ENCODE data around the gene SOX9. TPM values are rescaled to one million over a fixed set of nuclear protein-coding genes. Genes with fewer than 3 reads are reported as not detected.

SOX9 gene
- total and polyA plus RNA-seq, 9 of the 15 experiments (the other 6 are each of a cell fraction or from before 2014, with no cell fraction given) = 0.04 TPM; not detected in 8

- H3K79me2 ChIP-seq (ENCODE audit: control insufficient read depth, insufficient read depth, low read length) = no peaks in the 10 kb centered on the region
- ChIA-PET POLR2A (no interaction called here), CTCF (ENCODE audit: low intra/inter-chr PET ratio) (no interaction called here)
- H3K27me3 ChIP-seq (ENCODE audit: control insufficient read depth in 2 of 2, insufficient read depth in 2 of 2, low read length in 2 of 2) = no peaks in the 10 kb centered on the region
- no peaks in the 10 kb centered on the region for H3K9me1 ChIP-seq (ENCODE audit: control insufficient read depth, insufficient read depth, low read length)
- H3K36me3 ChIP-seq (ENCODE audit: control insufficient read depth, insufficient read depth, low read length) = no peaks in the 10 kb centered on the region
- no peaks in the 10 kb centered on the region for H3K9me3 ChIP-seq (replicated peaks; ENCODE audit: control insufficient read depth, insufficient read depth, low read depth, low read length)
- H4K20me1 ChIP-seq (replicated peaks; ENCODE audit: control insufficient read depth, insufficient read depth, low read length) = no peaks in the 10 kb centered on the region
- no peak for DNase-seq (ENCODE audit: extremely low read depth in 1 of 4, low spot score in 3 of 4)
- H2AFZ ChIP-seq (ENCODE audit: low read depth, low read length) = no peak overlapping the region
- no peaks in the 10 kb centered on the region for H3K4me1 ChIP-seq (replicated peaks in 1 of 2; ENCODE audit: control insufficient read depth in 2 of 2, insufficient read depth in 2 of 2, low read length in 2 of 2)
- WGBS (ENCODE audit: insufficient coverage, low coverage, missing lambda C conversion rate) = 4% methylated on average over 3 of the region's 3 CpGs
- H3K4me2 ChIP-seq (ENCODE audit: insufficient read depth, low read length) = no peak overlapping the region
- intact Hi-C loops (cut with micrococcal nuclease) = no loop called here
- no peak for ATAC-seq
- H3K27ac ChIP-seq (ENCODE audit: extremely low read depth, low read depth, low read length) = no peak overlapping the region
- TF ChIP-seq PTRF (tag; IDR thresholded peaks at IDR 0.05) = no peak
- in situ Hi-C loops (cut with MboI) = no loop called here
- H3K4me3 ChIP-seq = no peak overlapping the region
- H3K9ac ChIP-seq (ENCODE audit: insufficient read depth in 1 of 2, low read depth in 2 of 2, low read length in 2 of 2) = no peak overlapping the region
- no peak for FAIRE-seq
- BruUV-seq (replicated peaks) = no TSS peak
These were observed 27.1 kb upstream of the SOX9 start for GRCh38 chr17:72093707-72094106.

- Histone ChIP-seq H4K20me1 (replicated peaks; ENCODE audit: control insufficient read depth, insufficient read depth, low read length) (no peaks in the 10 kb centered on the region), H3K4me3 (no peak overlapping the region), H3K9me1 (ENCODE audit: control insufficient read depth, insufficient read depth, low read length) (no peaks in the 10 kb centered on the region), H3K27me3 (ENCODE audit: control insufficient read depth in 2 of 2, insufficient read depth in 2 of 2, low read length in 2 of 2) (no peaks in the 10 kb centered on the region), H2AFZ (ENCODE audit: low read depth, low read length) (no peak overlapping the region), H3K27ac (ENCODE audit: extremely low read depth, low read depth, low read length) (no peak overlapping the region), H3K36me3 (ENCODE audit: control insufficient read depth, insufficient read depth, low read length) (no peaks in the 10 kb centered on the region), H3K79me2 (ENCODE audit: control insufficient read depth, insufficient read depth, low read length) (no peaks in the 10 kb centered on the region), H3K4me1 (replicated peaks in 1 of 2; ENCODE audit: control insufficient read depth in 2 of 2, insufficient read depth in 2 of 2, low read length in 2 of 2) (no peaks in the 10 kb centered on the region), H3K9me3 (replicated peaks; ENCODE audit: control insufficient read depth, insufficient read depth, low read depth, low read length) (no peaks in the 10 kb centered on the region), H3K4me2 (ENCODE audit: insufficient read depth, low read length) (no peak overlapping the region), H3K9ac (ENCODE audit: insufficient read depth in 1 of 2, low read depth in 2 of 2, low read length in 2 of 2) (no peak overlapping the region)
- POLR2A ChIA-PET = no interaction called here
- intact Hi-C loops (cut with micrococcal nuclease) (no loop called here), in situ Hi-C loops (cut with MboI) (no loop called here)
- DNase-seq (ENCODE audit: extremely low read depth in 1 of 4, low spot score in 3 of 4) (no peak), ATAC-seq (no peak), FAIRE-seq (no peak)
- BruUV-seq (replicated peaks) = no TSS peak
- CTCF ChIA-PET (ENCODE audit: low intra/inter-chr PET ratio) = no interaction called here
- WGBS (ENCODE audit: insufficient coverage, low coverage, missing lambda C conversion rate) = 3% methylated on average over 4 of the region's 4 CpGs
- no peak for TF ChIP-seq ERF (CRISPR knock-in tag; IDR thresholded peaks at IDR 0.05)
- TF ChIP-seq STAG1 (CRISPR knock-in tag; IDR thresholded peaks at IDR 0.05; ENCODE audit: borderline replicate concordance) = no peak
- TF ChIP-seq AFF1 (IDR thresholded peaks at IDR 0.05; ENCODE audit: low read depth in 1 of 2, partially characterized antibody in 2 of 2) = no peak
- no peak for TF ChIP-seq DPF2 (IDR thresholded peaks at IDR 0.05)
- no peak for TF ChIP-seq ZNF639 (CRISPR knock-in tag; conservative IDR thresholded peaks at IDR 0.05 in 1 of 2, IDR thresholded peaks at IDR 0.05 in 1 of 2)
- TF ChIP-seq ARHGAP35 (IDR thresholded peaks at IDR 0.05; ENCODE audit: partially characterized antibody) = no peak
- no peak for TF ChIP-seq MAFK (IDR thresholded peaks at IDR 0.05; ENCODE audit: low read length)
- no peak for TF ChIP-seq SIX5 (IDR thresholded peaks at IDR 0.05; ENCODE audit: borderline replicate concordance in 1 of 2, insufficient read depth in 1 of 2, low read depth in 1 of 2, low read length in 2 of 2)
- TF ChIP-seq ZNF212 (CRISPR knock-in tag; IDR thresholded peaks at IDR 0.05) = no peak
- no peak for TF ChIP-seq FOXA3 (CRISPR knock-in tag; conservative IDR thresholded peaks at IDR 0.05 in 1 of 2, IDR thresholded peaks at IDR 0.05 in 1 of 2)
These were observed 25.5 kb upstream of the SOX9 start for GRCh38 chr17:72095316-72095715.

Measured in K562 (cell line).